ENCODE results near the gene UCN. TPM values are rescaled to one million over a fixed set of nuclear protein-coding genes. Genes with fewer than 3 reads are reported as not detected.

UCN gene
- total RNA-seq, 1 experiment from 2014 or later, result 1.5 TPM

- Mint-ChIP-seq H3K4me1 (peaks cover 13 to 19% of the 10 kb centered on the region in 2 experiments), H3K9me3 (peaks cover 0 to 2% of the 10 kb centered on the region in 2 experiments; a peak in 2 of 5 replicates), H3K27me3 (ENCODE audit: low read depth) (no peaks in the 10 kb centered on the region), H3K4me3 (peak overlapping the region; percentile 87 to 98), H3K27ac (peak overlapping the region in 2 of 3 experiments; percentile 98 to 99; a peak in 4 of 7 replicates), H3K36me3 (ENCODE audit: insufficient read depth in 1 of 3, low read depth in 3 of 3) (peaks cover 9 to 21% (median 18%) of the 10 kb centered on the region in 3 experiments)
- H3K14ac ChIP-seq (ENCODE audit: insufficient read depth, low read length), result peak overlapping the region; percentile 25; the same call in 1 of the 2 replicates
- H4K5ac ChIP-seq (ENCODE audit: insufficient read length, low read depth, low read length), result no peak overlapping the region
- H3T11ph ChIP-seq (ENCODE audit: low read length), result no peak overlapping the region
- H2BK15ac ChIP-seq (ENCODE audit: low read depth, low read length), result no peak overlapping the region
- no peak overlapping the region for H2BK5ac ChIP-seq (ENCODE audit: insufficient read length, low read length)
- peak overlapping the region; percentile 1 for H3K18ac ChIP-seq (ENCODE audit: insufficient read length, low read depth, low read length)
- H3K79me2 ChIP-seq (ENCODE audit: insufficient read depth, low read length), result no peaks in the 10 kb centered on the region
- peaks cover 10% of the 10 kb centered on the region for H3K23me2 ChIP-seq (ENCODE audit: insufficient read length, low read depth, low read length, poor library complexity, severe bottlenecking)
- 0 out of 2 replicates have a peak, but pooled peaks cover 2% of the 10 kb centered on the region for H3K4me1 ChIP-seq (ENCODE audit: insufficient read depth, low read length)
- no peaks in the 10 kb centered on the region for H3K27me3 ChIP-seq (ENCODE audit: insufficient read depth, low read length)
- no peak overlapping the region for H4K91ac ChIP-seq (ENCODE audit: insufficient read length, low read depth, low read length)
- no peak overlapping the region for H2AK5ac ChIP-seq (ENCODE audit: insufficient read length, low read length)
- no peaks in the 10 kb centered on the region for H4K20me1 ChIP-seq (ENCODE audit: control insufficient read depth, insufficient read depth, insufficient read length)
- no peak overlapping the region for H2BK20ac ChIP-seq (ENCODE audit: low read depth, low read length, poor library complexity, severe bottlenecking)
- H3K9me3 ChIP-seq (ENCODE audit: control insufficient read depth, low read depth, low read length), result no peaks in the 10 kb centered on the region
- H2AFZ ChIP-seq (ENCODE audit: low read length), result no peak overlapping the region
- no peak for DNase-seq
- H3K79me1 ChIP-seq (ENCODE audit: insufficient read depth, low read depth, low read length, poor library complexity, severe bottlenecking), result no peaks in the 10 kb centered on the region
- H3K56ac ChIP-seq (ENCODE audit: insufficient read length, low read depth, low read length), result no peak overlapping the region
- H4K8ac ChIP-seq (replicated peaks; ENCODE audit: insufficient read length, low read depth, low read length), result no peak overlapping the region
- H3K4ac ChIP-seq (ENCODE audit: low read depth, low read length), result no peak overlapping the region
- H3K4me2 ChIP-seq (ENCODE audit: insufficient read depth, insufficient read length, low read length), result peak overlapping the region; percentile 98
- no peak overlapping the region for H2BK120ac ChIP-seq (ENCODE audit: low read depth, low read length, poor library complexity, severe bottlenecking)
- TF ChIP-seq CTCF (conservative IDR thresholded peaks at IDR 0.05), result no peak
- no peak overlapping the region for H2BK12ac ChIP-seq (ENCODE audit: insufficient read length, low read depth, low read length)
- H3K27ac ChIP-seq (ENCODE audit: insufficient read length, low read depth, low read length), result no peak overlapping the region
- WGBS (ENCODE audit: extremely low coverage, insufficient read length, low lambda C conversion rate), result no CpG with 5 or more reads among the region's 10 CpGs
- no peak overlapping the region for H3K23ac ChIP-seq (ENCODE audit: insufficient read length, low read depth, low read length)
- H3K9ac ChIP-seq (ENCODE audit: extremely low read depth, insufficient read length, low read length), result peak overlapping the region; percentile 93
Measured at GRCh38 chr2:27322301-27322765, 14.1 kb upstream of the UCN start.

Measured in H9 (cell line).